ENCODE measurements around the gene PLXNA4.

DNA sequence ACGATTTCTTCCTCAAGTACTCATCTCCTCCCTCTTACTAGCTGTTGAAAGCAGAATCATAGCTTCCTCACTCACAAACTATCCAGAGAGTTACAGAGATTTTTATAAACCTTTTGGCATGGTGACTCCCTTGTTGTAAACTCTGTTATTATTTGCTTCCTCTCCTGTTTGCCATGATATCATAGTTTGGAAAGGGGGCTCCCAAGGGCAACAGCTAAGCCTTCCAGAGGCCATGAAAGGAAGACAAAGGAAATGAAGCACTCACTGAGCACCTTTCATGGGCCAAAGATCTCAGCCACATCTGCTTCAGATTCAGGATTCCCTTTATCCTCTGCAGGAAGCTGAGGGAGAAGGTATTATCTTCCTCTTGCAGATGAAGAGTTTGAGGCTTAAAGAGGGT, 484.6 kb downstream of the PLXNA4 start:
- TF ChIP-seq, protein P1, sequence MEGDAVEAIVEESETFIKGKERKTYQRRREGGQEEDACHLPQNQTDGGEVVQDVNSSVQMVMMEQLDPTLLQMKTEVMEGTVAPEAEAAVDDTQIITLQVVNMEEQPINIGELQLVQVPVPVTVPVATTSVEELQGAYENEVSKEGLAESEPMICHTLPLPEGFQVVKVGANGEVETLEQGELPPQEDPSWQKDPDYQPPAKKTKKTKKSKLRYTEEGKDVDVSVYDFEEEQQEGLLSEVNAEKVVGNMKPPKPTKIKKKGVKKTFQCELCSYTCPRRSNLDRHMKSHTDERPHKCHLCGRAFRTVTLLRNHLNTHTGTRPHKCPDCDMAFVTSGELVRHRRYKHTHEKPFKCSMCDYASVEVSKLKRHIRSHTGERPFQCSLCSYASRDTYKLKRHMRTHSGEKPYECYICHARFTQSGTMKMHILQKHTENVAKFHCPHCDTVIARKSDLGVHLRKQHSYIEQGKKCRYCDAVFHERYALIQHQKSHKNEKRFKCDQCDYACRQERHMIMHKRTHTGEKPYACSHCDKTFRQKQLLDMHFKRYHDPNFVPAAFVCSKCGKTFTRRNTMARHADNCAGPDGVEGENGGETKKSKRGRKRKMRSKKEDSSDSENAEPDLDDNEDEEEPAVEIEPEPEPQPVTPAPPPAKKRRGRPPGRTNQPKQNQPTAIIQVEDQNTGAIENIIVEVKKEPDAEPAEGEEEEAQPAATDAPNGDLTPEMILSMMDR (IDR thresholded peaks at IDR 0.05; ENCODE audit: low read depth, low read length, missing input control): no peak
- TF ChIP-seq SP1 (IDR thresholded peaks at IDR 0.05): no peak
- TF ChIP-seq, protein P2, sequence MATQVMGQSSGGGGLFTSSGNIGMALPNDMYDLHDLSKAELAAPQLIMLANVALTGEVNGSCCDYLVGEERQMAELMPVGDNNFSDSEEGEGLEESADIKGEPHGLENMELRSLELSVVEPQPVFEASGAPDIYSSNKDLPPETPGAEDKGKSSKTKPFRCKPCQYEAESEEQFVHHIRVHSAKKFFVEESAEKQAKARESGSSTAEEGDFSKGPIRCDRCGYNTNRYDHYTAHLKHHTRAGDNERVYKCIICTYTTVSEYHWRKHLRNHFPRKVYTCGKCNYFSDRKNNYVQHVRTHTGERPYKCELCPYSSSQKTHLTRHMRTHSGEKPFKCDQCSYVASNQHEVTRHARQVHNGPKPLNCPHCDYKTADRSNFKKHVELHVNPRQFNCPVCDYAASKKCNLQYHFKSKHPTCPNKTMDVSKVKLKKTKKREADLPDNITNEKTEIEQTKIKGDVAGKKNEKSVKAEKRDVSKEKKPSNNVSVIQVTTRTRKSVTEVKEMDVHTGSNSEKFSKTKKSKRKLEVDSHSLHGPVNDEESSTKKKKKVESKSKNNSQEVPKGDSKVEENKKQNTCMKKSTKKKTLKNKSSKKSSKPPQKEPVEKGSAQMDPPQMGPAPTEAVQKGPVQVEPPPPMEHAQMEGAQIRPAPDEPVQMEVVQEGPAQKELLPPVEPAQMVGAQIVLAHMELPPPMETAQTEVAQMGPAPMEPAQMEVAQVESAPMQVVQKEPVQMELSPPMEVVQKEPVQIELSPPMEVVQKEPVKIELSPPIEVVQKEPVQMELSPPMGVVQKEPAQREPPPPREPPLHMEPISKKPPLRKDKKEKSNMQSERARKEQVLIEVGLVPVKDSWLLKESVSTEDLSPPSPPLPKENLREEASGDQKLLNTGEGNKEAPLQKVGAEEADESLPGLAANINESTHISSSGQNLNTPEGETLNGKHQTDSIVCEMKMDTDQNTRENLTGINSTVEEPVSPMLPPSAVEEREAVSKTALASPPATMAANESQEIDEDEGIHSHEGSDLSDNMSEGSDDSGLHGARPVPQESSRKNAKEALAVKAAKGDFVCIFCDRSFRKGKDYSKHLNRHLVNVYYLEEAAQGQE (IDR thresholded peaks at IDR 0.05): no peak
- TF ChIP-seq, protein P3, sequence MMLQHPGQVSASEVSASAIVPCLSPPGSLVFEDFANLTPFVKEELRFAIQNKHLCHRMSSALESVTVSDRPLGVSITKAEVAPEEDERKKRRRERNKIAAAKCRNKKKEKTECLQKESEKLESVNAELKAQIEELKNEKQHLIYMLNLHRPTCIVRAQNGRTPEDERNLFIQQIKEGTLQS (IDR thresholded peaks at IDR 0.05): no peak
- no peak for TF ChIP-seq GABPA (IDR thresholded peaks at IDR 0.05 in 1 of 2, conservative IDR thresholded peaks at IDR 0.05 in 1 of 2)
- TF ChIP-seq NR2F2 (IDR thresholded peaks at IDR 0.05): no peak
- TF ChIP-seq YY1 (IDR thresholded peaks at IDR 0.05): no peak
- no peak for TF ChIP-seq HNF4G (IDR thresholded peaks at IDR 0.05)
